HG03354 (cell line): Measurements from ENCODE around the gene TLE6.
"Not testable (repeated sequence)": the region's sequence is repeated elsewhere in the genome, so short reads cannot be mapped to it uniquely, and the experiment has no call there.

ENCODE experiments used
- ATAC-seq: cut with Tn5 transposase; IDR thresholded peaks from one replicate; pipeline ENCODE4 v1.9.1; 2021; ENCODE audit warnings: mild to moderate bottlenecking; ENCODE audit not compliant: unreplicated experiment, poor library complexity, severe bottlenecking

The TLE6 gene

GRCh38 chr19:2970201-2970835 lies 7.0 kb upstream of the TLE6 start:
- no peak for ATAC-seq

GRCh38 chr19:2973229-2973628 lies 4.1 kb upstream of the TLE6 start:
- ATAC-seq = no peak

GRCh38 chr19:2974342-2975041 lies 2.9 kb upstream of the TLE6 start:
- no peak for ATAC-seq

- ATAC-seq = no peak
These were observed 759 bp upstream of the TLE6 start for GRCh38 chr19:2976609-2977000.

GRCh38 chr19:2977746-2978138 lies 378 bp downstream of the TLE6 start:
- ATAC-seq = no peak

- no peak for ATAC-seq
These were observed 903 bp downstream of the TLE6 start for GRCh38 chr19:2978166-2978767.

GRCh38 chr19:2978772-2979171 lies 1.4 kb downstream of the TLE6 start:
- ATAC-seq = no peak

- ATAC-seq = no peak
These were observed 4.5 kb downstream of the TLE6 start for GRCh38 chr19:2981898-2982297.

GRCh38 chr19:2982561-2982960 lies 5.2 kb downstream of the TLE6 start:
- no peak for ATAC-seq

- no peak for ATAC-seq
These were observed 5.6 kb downstream of the TLE6 start for GRCh38 chr19:2982983-2983350.

- ATAC-seq = no peak
These were observed 6.2 kb downstream of the TLE6 start for GRCh38 chr19:2983351-2984214.

- ATAC-seq = no peak
These were observed 6.8 kb downstream of the TLE6 start for GRCh38 chr19:2984215-2984528.

- no peak for ATAC-seq
These were observed 9.7 kb downstream of the TLE6 start for GRCh38 chr19:2986951-2987524.

- ATAC-seq = no peak
These were observed 10.4 kb downstream of the TLE6 start for GRCh38 chr19:2987797-2988196.

- no peak for ATAC-seq
These were observed 11.2 kb downstream of the TLE6 start for GRCh38 chr19:2988568-2988967.

- no peak for ATAC-seq
These were observed 12.0 kb downstream of the TLE6 start for GRCh38 chr19:2989236-2989946.

- ATAC-seq = not testable (repeated sequence)
These were observed 15.0 kb downstream of the TLE6 start for GRCh38 chr19:2992333-2992732.

- ATAC-seq = no peak
These were observed 15.6 kb downstream of the TLE6 start for GRCh38 chr19:2992958-2993357.

GRCh38 chr19:2993579-2993978 lies 16.2 kb downstream of the TLE6 start:
- ATAC-seq = no peak
